ENCODE data around the gene GNE.

DNA sequence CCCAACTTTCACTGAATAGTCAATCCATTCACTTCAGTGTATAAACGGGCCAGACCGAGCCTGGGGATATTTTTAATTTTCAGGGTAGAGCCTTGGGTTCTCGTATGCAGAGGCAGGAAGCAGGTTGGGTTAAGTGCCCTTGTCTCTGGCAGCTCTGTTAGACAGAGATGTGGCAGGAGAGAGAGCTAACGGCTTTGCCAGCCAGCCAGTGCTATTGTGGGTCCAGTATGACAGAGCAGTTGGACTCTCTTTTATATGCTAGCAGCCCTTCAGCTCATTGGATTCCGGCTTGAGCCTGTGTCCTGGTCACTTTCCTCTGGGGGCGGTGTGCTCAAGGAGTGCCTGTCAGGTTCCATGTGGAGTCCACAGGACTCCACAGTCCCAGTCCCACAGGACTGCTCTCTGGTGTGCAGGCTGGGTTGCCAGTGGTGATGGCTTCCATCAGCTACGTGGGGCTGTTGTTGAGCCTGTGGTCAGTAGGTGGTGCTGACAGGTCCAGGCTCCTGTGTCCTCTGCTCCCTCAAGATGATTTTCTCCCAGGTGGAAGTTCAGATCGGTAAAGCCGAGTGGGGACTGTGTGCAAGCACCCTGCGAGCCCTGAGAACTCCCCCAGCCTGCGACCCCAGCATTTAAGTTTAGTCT is 53.2 kb downstream of the GNE start:
- no peak for TF ChIP-seq EZH2 (IDR thresholded peaks at IDR 0.05; ENCODE audit: low read depth, unreplicated experiment)
- TF ChIP-seq, protein P1, sequence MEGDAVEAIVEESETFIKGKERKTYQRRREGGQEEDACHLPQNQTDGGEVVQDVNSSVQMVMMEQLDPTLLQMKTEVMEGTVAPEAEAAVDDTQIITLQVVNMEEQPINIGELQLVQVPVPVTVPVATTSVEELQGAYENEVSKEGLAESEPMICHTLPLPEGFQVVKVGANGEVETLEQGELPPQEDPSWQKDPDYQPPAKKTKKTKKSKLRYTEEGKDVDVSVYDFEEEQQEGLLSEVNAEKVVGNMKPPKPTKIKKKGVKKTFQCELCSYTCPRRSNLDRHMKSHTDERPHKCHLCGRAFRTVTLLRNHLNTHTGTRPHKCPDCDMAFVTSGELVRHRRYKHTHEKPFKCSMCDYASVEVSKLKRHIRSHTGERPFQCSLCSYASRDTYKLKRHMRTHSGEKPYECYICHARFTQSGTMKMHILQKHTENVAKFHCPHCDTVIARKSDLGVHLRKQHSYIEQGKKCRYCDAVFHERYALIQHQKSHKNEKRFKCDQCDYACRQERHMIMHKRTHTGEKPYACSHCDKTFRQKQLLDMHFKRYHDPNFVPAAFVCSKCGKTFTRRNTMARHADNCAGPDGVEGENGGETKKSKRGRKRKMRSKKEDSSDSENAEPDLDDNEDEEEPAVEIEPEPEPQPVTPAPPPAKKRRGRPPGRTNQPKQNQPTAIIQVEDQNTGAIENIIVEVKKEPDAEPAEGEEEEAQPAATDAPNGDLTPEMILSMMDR (conservative IDR thresholded peaks at IDR 0.05; ENCODE audit: low read depth in 2 of 2): peak; percentile 34 to 59
- TF ChIP-seq POLR2AphosphoS5 (IDR thresholded peaks at IDR 0.05; ENCODE audit: low read depth): 0 out of 2 replicates have a peak, but pooled peaks have one; percentile 21
- TF ChIP-seq, protein P2, sequence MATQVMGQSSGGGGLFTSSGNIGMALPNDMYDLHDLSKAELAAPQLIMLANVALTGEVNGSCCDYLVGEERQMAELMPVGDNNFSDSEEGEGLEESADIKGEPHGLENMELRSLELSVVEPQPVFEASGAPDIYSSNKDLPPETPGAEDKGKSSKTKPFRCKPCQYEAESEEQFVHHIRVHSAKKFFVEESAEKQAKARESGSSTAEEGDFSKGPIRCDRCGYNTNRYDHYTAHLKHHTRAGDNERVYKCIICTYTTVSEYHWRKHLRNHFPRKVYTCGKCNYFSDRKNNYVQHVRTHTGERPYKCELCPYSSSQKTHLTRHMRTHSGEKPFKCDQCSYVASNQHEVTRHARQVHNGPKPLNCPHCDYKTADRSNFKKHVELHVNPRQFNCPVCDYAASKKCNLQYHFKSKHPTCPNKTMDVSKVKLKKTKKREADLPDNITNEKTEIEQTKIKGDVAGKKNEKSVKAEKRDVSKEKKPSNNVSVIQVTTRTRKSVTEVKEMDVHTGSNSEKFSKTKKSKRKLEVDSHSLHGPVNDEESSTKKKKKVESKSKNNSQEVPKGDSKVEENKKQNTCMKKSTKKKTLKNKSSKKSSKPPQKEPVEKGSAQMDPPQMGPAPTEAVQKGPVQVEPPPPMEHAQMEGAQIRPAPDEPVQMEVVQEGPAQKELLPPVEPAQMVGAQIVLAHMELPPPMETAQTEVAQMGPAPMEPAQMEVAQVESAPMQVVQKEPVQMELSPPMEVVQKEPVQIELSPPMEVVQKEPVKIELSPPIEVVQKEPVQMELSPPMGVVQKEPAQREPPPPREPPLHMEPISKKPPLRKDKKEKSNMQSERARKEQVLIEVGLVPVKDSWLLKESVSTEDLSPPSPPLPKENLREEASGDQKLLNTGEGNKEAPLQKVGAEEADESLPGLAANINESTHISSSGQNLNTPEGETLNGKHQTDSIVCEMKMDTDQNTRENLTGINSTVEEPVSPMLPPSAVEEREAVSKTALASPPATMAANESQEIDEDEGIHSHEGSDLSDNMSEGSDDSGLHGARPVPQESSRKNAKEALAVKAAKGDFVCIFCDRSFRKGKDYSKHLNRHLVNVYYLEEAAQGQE (IDR thresholded peaks at IDR 0.05; ENCODE audit: unreplicated experiment): no peak
- no peak for TF ChIP-seq ZNF114 (CRISPR knock-in tag; IDR thresholded peaks at IDR 0.05)
- TF ChIP-seq EZH2phosphoT487 (IDR thresholded peaks at IDR 0.05; ENCODE audit: unreplicated experiment): no peak

Data from GM23338 (cell line).